SK-N-DZ (cell line): ENCODE measurements around the gene ZSCAN30. TPM values are rescaled to one million over a fixed set of nuclear protein-coding genes. Genes with fewer than 3 reads are reported as not detected.

Experiments
- DNase-seq: peaks from one replicate; pipeline ENCODE4 v3.0.0-alpha.2; 2015; ENCODE audit warnings: low spot score
- polyA plus RNA-seq, 2 experiments: library from polyadenylated mRNA; depleted of rRNA; stranded (reverse); fragments of >200 nt; gene quantifications; 2 replicates each; pipeline ENCODE4 v1.2.3, GENCODE V29; 2014

ZSCAN30 gene
- 10.4 and 13.2 TPM in 2 replicates for polyA plus RNA-seq (2014; cell fraction: cytosol; rRNA removed)
- 46.4 and 63.4 TPM in 2 replicates for polyA plus RNA-seq (2014; cell fraction: nucleus; rRNA removed)

DNA sequence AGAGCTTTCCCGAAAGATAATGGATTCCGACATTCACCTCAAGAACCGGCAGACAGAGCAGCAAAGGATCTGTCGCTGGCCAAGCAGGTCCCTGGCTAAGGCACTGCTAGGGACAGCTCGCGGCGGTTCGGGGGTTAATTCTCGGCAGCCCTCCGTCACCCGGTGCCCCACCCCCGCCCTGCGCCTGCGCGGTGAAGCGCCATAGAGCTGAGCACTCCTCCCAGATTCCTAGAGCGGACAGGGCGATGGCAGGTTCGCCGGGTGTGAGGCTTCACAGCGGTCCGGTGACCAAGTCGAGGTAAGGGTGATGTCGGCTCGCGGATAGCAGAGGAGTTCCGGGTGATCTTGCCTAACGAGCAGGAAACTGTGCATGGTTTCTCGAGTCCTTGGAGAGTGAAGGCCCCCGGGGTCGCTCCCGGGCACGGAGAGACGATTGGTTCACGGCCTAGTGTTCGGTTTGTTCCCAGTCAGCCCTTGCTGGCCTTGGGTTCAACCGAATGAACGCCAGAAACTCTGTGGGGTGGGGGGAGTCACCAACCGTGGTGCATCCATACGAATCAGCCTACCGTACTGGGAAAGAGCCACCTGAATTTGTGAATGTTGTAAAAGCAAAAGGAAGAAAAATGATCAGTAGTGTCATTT, at the start of gene ZSCAN30:
ZSCAN30 (minus strand) TSS at position 136 of the 642 bp plus-strand sequence. CDS start 25,877 bp downstream, outside the sequence.
- peak; percentile 92 for DNase-seq

DNA sequence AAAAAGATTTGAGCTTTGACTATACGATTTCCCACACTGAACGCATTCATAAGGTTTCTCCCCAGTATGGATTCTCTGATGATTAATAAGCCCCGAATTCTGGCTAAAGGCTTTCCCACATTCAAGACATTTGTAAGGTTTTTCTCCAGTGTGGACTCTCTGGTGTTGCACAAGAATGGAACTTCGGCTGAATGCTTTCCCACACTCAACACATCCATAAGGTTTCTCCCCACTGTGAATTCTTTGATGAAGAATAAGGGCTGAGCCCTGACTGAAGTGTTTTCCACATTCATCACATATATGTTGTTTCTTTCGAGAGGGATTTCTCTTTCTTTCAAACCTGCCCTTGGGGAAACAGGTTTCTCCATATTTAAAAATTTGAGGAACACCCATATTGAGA, 47.3 kb upstream of the ZSCAN30 start:
- DNase-seq, result no peak

DNA sequence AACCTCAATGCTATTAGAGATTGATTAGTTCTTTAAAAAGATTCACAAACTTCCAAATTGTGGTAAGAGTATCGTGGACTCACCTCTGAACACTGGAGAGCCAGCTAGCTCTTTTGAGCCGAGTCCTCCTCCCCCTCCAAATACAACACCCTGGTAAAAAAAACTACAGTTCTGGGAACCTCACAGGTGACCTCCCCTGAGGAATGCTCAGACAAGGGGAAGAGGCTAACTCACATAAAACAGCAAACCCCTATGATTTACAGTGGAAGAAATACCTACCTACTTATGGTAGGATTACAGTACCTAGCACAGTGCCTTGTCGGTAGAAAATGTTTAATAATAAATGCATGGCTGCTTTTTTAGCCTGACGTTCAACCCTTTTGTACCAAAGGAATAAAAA, 45.8 kb upstream of the ZSCAN30 start:
- DNase-seq, result no peak

DNA sequence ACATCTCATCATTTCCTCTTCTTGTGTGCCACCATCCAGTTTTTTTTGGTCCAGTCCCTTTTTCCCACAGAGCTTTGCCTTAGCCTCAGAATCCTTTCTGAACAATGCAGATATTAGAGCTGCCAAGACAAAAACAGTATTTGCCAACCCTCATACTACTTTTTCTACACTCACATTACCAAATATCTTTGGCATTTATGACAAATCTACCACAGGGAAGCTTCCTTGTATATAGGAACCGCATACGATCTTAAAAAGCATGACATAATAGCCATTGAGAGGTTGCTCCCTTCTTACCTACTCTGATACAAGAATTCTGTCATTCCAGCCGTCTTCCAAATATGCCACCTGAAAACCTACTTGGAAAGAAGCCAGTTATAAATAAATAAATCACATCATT, 44.8 kb upstream of the ZSCAN30 start:
- DNase-seq, result no peak

DNA sequence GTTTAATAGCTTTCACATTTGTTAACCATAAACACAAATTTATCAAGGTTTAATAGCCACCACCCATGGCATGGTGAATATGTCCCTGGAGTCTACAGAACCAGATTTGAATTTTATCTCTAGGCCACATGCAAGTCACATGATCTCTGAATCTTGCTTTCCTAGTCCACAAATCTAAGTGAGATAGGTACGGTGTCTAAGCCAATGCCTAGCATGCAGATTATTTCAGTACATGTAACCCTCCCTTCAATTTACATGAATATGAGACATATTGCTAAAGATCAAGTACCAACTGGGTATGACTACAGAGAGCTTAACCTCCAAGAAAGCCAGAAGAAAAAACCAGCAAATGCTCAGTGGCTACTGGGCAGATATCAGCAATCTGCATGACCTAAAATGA, 44.2 kb upstream of the ZSCAN30 start:
- DNase-seq, result no peak

DNA sequence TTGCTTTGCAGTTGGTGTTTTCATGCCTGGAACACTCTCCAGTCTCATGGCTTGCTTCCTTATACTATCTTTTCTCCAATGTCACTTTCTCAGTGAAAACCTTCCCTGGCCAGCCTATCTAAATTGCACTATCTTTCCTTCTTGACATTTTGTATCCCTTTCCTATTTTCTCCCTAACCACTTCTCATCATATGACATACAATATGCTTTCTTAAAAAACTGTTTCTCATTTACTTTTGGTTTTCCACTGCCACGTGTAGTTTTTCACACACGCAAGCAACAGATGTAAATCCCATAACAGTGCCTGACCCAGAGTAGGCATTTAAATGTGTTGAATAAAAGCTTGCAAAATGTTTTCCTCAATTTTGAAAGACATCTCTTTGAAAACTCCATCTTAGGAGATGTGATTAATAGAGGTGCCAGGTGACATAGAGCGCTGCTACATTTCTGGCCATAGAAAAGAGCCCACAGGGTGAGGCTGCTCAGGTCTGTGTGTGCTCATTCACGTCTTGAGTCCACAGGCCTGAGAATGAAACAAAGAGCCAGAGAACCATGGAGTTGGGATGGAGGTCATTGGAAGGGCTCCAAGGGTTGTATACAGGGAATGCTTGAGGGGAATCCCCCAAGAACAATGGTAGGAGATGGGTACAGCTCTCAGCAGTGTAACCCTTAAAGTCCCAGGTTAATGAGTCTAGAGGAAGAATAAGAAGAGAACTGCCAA, 41.5 kb upstream of the ZSCAN30 start:
- DNase-seq, result no peak

DNA sequence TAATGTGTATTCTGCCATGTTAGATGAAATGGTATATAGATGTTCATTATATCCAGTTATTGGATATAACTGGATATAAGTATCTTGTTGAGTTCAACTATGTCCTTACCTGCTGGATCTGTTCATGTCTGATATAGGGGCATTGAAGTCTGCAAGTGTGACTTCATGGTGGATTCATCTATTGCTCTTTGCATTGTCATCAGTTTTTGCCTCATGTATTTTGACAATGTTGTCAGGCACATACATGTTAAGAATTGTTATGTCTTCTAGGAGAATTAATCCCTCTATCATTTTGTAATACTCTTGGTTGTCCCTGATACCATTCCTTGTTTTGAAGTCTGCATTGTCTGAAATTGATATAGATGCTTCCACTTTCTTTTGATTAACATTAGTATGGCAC, 38.8 kb upstream of the ZSCAN30 start:
- no peak for DNase-seq

DNA sequence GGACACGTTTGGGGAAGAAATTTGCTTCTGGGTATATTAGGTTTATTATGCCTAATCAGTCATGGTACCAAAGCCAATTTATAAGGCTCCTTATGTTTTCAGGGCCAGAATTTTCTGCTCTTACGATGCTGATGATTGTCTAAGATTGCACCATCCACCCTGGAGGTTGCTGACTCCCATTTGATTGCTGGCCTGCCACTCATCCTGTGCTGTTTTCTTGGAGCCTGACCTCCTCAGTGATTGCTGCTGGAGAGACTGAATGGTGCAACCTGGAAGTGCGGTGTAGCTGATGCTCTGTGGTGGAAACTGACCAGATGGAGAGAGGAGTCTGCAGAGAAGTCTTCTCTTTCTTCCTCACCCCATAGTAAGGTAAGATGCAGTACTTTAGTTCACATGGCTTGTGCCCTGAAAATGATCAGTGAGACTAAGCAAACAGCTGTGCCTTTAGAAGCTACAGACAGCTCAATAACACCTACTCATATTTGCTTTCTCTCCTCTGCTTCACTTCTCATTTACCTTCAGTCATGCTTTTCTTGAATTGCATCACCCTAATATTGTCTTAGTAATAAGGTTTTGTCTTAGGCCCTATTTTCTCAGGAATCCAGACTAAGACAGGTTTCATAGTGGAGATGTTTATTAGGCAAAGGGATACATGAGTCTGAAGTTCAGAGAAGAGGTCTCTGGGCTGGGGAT, 36.8 kb upstream of the ZSCAN30 start:
- no peak for DNase-seq

DNA sequence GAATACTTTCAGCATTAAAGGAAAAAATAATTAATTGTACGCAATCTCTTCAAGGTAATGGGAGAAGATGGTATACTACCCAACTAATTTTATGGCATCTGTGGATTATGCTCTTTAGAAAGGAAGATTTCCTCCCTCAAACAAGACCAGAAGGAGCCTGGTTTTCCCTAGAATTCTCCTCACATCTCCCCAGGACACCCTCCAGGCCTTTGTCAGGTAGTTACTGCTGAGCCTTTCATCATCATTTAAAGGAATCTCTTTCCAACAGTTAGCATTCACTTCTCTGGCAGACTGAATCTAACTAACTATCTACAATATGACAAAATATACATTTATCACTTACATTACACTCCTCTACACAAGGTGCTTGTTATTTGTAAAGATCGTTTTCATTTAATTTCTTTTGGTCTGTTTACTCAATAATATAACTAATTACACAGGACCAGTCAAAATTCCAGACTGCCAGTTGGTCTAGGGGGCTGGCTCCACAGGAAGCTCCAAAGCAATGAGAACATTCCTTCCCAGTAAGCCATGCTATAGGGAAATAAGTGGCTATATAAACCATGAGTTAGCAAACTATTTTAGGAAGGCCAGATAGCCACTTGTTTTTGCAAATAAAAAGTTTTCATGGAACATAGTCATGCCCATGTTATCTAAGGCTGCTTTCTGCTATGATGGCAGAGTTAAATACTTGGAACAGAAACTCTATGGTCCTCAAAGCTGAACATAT, 35.1 kb upstream of the ZSCAN30 start:
- no peak for DNase-seq

DNA sequence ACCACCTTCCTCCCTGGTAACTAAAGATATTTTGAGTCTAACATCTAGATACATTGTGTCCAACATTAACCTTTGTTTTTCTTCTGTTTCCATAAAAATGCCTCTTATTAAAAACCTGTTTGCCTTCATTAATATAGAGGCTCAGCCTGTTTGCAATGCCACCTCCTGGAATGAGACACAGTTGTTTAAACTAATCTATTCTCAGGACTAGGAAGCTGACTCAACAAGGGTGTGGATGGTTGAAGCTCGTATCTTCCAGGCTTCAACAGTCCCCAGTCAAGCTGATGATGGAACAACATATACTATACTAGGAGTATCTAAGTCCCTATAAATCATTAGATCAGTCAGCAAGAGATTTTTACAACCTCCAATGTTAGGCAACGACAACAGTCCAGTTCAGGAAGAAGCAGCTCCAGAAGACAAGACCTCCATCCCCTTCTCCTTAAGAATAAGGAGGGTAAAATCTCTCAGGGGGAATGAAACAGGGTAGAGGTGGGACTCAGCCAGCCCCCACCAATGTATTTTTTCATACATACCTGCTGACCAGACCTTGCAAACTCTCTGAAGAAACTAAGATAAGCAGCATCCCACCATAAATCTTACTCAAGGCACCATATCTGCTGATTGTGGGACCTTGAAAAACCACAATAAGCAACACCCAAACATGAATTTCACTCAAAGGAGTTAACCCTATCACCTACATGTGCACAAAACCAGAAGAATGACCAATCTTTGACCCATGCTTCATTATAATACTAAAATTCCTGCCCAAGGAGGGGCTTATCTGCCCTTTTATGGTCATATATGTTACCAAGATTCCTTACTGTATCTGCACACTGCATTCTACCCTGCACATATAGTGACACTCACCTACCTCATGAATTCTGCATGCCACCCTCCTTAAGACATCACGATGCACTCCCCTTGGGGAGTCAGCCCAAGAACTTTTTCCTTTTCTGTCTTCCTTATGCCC, 32.7 kb upstream of the ZSCAN30 start:
- DNase-seq, result no peak

DNA sequence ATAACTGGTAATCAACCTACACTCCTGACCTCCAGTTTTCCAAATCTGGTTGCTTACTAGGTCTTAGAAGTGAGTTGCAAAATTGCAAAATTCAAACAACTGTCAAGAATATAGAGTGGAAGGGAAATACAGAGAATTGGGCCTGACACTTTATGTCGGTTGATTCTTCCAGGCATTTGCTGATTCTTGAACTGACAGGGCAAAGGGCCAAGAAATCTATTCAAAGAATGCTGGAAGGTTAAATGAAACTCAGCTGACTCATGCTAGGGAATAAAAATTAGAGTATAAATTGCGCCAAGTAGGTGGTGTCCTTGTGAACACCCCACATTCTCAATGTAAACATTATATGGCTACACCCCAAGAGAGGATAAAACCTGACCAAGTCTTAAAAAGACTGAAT, 21.5 kb upstream of the ZSCAN30 start:
- DNase-seq, result no peak

DNA sequence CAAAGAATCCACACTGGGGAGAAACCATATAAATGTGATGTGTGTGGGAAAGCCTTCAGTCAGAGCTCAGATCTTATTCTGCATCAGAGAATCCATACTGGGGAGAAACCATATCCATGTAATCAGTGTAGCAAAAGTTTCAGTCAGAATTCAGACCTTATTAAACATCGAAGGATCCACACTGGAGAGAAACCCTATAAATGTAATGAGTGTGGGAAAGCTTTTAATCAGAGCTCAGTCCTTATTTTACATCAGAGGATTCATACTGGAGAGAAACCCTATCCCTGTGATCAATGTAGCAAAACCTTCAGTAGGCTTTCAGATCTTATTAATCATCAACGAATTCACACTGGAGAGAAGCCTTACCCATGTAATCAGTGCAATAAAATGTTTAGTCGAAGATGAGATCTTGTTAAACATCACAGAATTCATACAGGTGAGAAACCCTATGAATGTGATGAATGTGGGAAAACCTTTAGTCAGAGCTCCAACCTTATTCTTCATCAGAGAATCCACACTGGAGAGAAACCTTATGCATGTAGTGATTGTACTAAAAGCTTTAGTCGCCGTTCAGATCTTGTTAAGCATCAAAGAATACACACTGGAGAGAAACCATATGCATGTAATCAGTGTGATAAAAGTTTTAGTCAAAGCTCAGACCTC, 16.7 kb upstream of the ZSCAN30 start:
- no peak for DNase-seq

DNA sequence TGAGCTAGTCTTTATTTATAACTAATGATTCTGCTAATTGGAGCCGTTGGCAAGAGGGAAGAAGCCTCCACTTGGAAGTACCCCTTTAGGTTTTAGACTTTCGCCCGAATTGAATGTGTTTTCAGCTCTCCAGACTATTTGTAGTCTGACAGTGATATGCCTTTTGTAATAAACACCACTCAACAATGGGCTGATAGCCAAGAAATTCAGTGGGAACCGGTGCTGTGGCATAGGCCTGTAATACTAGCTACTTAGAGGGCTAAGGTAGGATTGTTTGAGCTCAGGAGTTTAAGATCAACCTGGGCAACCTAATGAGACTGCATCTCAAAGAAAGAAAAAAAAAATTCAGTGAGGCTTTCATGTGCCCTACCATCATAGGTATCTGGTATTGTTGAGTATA, 13.6 kb upstream of the ZSCAN30 start:
- no peak for DNase-seq

DNA sequence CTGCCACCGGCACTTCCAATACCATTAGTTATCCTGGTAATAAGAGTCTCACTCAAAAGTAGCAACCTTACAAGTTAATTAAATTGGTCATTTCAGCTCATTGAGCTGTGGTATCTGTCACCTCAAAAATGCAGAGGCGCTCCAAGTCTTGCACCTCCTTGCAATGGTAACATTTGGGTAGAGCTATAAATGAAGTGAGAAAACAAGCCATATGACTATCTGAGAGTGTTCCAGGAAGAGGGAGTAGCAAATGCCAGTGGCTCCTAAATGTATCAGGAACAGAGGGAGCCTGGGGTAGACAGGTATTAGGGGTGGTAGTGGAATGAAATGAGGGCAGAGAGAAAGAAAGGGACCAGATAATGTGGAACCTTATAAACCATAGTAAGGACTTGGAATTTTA, 6.0 kb upstream of the ZSCAN30 start:
- no peak for DNase-seq

DNA sequence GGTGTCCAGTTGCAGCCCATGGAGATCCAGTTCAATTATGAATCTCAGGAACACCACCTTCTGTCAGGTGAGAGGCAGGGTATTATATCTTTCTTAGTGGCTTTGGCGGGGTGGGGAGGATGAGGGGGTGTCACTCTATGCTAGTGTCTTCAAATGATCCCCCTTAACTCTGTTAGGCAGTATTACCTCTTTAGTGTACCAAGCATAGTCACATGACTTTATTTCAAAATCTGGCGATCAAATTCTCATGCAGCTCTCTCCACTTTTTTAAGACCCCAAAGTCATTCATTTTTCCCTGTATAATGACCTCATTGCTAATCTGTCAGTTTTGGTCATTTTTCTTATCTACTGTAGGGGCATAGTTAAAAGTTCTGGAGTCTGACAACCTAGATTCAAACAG, 1.1 kb upstream of the ZSCAN30 start:
- DNase-seq, result no peak

DNA sequence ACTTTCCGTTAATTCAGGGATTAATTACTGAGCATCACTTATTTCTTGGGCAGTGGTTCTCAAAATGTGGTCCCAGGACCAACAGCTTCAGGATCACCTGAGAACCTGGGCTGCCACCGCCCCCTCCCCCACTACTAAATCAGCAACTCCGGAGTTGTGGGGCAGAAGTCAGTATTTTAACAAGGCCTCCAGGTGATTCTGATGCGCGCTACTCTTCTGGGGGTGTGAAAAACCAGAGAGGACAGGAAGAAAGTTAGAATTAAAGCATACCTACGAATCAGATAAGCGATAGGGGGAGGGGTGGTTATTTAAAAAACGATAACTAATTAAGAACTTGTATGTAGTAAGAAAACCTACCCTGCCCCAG, 319 bp downstream of the ZSCAN30 start:
- no peak for DNase-seq

DNA sequence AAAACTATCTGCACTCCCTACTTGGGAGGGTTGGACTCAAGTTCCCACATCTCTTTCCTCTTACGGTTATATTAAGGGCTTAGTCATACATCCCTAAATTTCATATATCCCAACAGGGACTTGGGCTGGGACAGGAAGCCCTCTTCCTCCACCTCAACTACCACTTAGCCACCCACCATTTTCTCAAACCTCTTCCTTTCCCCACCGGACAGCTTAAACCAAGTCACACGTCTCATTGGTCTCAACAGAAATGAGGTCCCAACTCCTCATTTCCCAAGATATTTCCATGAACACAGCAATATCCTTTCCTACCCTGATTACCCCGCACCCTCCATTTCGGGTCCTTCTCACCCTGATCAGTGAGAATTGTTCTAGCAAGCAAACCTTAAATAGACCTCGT, 736 bp downstream of the ZSCAN30 start:
- peak; percentile 6 for DNase-seq

DNA sequence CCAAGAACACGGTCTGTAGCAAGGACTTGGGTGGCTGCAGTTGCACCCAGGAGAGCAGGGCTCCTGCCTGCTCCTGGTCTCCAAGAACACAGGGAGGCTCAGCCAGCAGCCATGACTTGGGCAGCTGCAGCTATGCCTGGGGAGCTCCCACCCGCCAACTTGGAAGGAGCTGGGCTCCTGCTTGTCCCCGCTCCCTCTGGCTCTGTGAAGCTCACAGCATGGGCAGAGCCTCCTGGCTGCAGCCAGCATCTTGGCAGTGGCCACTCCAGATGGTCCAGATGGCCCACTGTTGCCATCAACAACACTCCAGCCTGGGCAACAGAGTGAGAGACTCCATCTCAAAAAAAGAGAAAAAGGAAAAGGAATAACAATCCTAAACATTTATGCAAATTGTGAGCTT, 5.2 kb downstream of the ZSCAN30 start:
- no peak for DNase-seq

DNA sequence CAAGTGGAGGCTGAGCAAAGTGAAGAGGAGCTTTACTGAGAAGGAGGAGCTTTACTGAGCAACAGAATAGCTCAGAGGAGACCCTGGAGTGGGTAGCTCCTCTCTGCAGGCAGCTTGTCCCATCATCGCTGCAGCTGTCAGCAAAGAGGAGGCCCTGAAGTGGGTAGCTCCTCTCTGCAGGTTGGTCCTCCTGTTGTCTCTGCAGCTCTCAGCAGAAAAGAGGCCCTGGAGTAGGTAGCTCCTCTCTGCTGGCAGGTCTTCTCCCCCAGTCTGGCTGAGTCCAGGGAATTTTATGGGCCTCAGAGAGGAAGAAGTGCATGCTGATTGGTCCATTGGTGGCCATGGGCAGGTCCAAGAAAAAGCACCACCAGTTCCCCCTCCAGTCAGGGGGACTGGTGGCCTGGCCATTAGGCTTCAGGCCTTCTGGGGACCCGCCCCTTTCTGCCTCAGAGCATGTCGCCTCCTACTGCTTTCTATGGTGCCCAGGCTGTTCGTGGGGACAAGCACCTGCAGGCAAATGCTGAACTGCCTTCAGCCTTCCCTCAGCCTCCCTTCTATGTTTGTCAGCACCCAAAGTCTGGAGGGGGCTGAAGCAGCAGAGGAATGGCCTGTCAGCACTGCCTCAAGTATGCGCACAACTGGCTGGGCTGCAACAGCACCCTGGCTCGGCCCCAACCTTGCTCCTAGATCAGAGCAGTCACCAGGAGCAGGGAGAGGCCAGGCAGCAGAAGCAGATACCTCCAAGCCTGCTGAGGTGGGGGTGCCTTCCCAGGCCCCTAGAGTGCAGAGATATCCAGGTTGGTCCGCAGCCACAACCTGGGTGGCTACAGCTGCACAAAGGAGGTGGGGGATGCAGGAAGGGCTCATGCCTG, 5.9 kb downstream of the ZSCAN30 start:
- no peak for DNase-seq
